IMR-90 (cell line): ENCODE measurements around the gene RNH1. TPM values are rescaled to one million over a fixed set of nuclear protein-coding genes. Genes with fewer than 3 reads are reported as not detected.

Source experiments
- ATAC-seq: fragments of 200-7000 bp; cut with Tn5 transposase; 2 replicates; pipeline ENCODE4 v1.9.1; 2020; ENCODE audit warnings: low read depth, mild to moderate bottlenecking, moderate library complexity
- BruUV-seq: library from RNA; stranded (reverse); fragments of 400-500 nt; replicated peaks from 2 replicates; lab custom pipeline; 2021; lab: Mats Ljungman, UMichigan
- CTCF ChIA-PET: fragments of 300-600 bp; formaldehyde crosslinking; extraction: SDS; loops from one replicate; lab custom pipeline; 2021; ENCODE audit warnings: antibody characterized with exemption; lab: Yijun Ruan, JAX
- POLR2A ChIA-PET: fragments of 300-600 bp; sonication (Branson Sonifier 250); formaldehyde crosslinking; loops from one replicate; lab custom pipeline; 2022; ENCODE audit warnings: antibody characterized with exemption; ENCODE audit not compliant: unreplicated experiment; lab: Charles Lee
- DNase-seq: peaks from one replicate; pipeline ENCODE4 v3.0.0; 2013
- H2AFZ ChIP-seq: replicated peaks from 2 replicates; pipeline ENCODE3; 2013; ENCODE audit warnings: low read length, mild to moderate bottlenecking; ENCODE audit not compliant: poor library complexity
- H2AK5ac ChIP-seq: 2 replicates; pipeline ENCODE4 v1.6.1; 2013; ENCODE audit warnings: low read depth, low read length, inconsistent platforms
- H2AK9ac ChIP-seq: replicated peaks from 2 replicates; pipeline ENCODE3; 2013; ENCODE audit warnings: mild to moderate bottlenecking, low read depth, low read length, moderate library complexity; ENCODE audit not compliant: poor library complexity
- H2BK120ac ChIP-seq: 2 replicates; pipeline ENCODE4 v1.6.1; 2013; ENCODE audit warnings: low read depth, low read length, inconsistent platforms
- H2BK15ac ChIP-seq: 3 replicates; pipeline ENCODE4 v1.6.1; 2013; ENCODE audit warnings: low read depth, low read length, inconsistent platforms
- H2BK20ac ChIP-seq: 2 replicates; pipeline ENCODE4 v1.6.1; 2013; ENCODE audit warnings: low read depth, mild to moderate bottlenecking, inconsistent platforms, low read length, moderate library complexity
- H2BK5ac ChIP-seq: 2 replicates; pipeline ENCODE4 v1.6.1; 2013; ENCODE audit warnings: mild to moderate bottlenecking, low read depth, low read length, inconsistent platforms; ENCODE audit not compliant: poor library complexity, severe bottlenecking
- H3K14ac ChIP-seq: replicated peaks from 2 replicates; pipeline ENCODE4 v1.6.1; 2013; ENCODE audit warnings: low read depth, low read length, inconsistent platforms
- H3K18ac ChIP-seq: 2 replicates; pipeline ENCODE4 v1.6.1; 2013; ENCODE audit warnings: low read depth, low read length, control low read depth
- H3K23ac ChIP-seq: 2 replicates; pipeline ENCODE4 v1.6.1; 2013; ENCODE audit warnings: low read depth, low read length, inconsistent platforms
- H3K27ac ChIP-seq: 2 replicates; pipeline ENCODE4 v1.5.1; 2013; ENCODE audit warnings: mild to moderate bottlenecking, control low read depth, low read length; ENCODE audit not compliant: insufficient read depth
- H3K27me3 ChIP-seq: 2 replicates; pipeline ENCODE4 v1.6.1; 2013; ENCODE audit warnings: low read length; ENCODE audit not compliant: control insufficient read depth, insufficient read depth
- H3K36me3 ChIP-seq: 2 replicates; pipeline ENCODE4 v1.6.1; 2013; ENCODE audit warnings: low read length, mixed read lengths; ENCODE audit not compliant: control insufficient read depth, insufficient read depth
- H3K4ac ChIP-seq: 2 replicates; pipeline ENCODE4 v1.6.1; 2013; ENCODE audit warnings: low read depth, low read length, inconsistent platforms
- H3K4me1 ChIP-seq: 2 replicates; pipeline ENCODE4 v1.6.1; 2013; ENCODE audit warnings: low read length, mixed read lengths; ENCODE audit not compliant: control insufficient read depth, insufficient read depth
- H3K4me2 ChIP-seq: 2 replicates; pipeline ENCODE4 v1.6.1; 2013; ENCODE audit warnings: low read depth, mild to moderate bottlenecking, control low read depth, low read length, moderate library complexity
- H3K4me3 ChIP-seq: 2 replicates; pipeline ENCODE4 v1.5.1; 2013; ENCODE audit warnings: low read depth, mild to moderate bottlenecking, control low read depth, low read length, moderate library complexity; ENCODE audit not compliant: insufficient read depth
- H3K56ac ChIP-seq: 2 replicates; pipeline ENCODE4 v1.6.1; 2013; ENCODE audit warnings: low read length, inconsistent platforms; ENCODE audit not compliant: insufficient read depth; ENCODE audit errors: extremely low read depth
- H3K79me1 ChIP-seq, 2 experiments: 2 replicates each; pipeline ENCODE4 v1.6.1; 2013; ENCODE audit warnings: low read length in 2 of 2, inconsistent platforms in 1 of 2, low read depth in 1 of 2
- H3K9ac ChIP-seq: 2 replicates; pipeline ENCODE4 v1.6.1; 2013; ENCODE audit warnings: low read depth, low read length, control low read depth
- H3K9me1 ChIP-seq: 2 replicates; pipeline ENCODE4 v1.6.1; 2013; ENCODE audit warnings: low read length, inconsistent platforms; ENCODE audit not compliant: insufficient read depth
- H3K9me3 ChIP-seq: 2 replicates; pipeline ENCODE4 v1.6.1; 2013; ENCODE audit warnings: low read length; ENCODE audit not compliant: control insufficient read depth, insufficient read depth
- H4K20me1 ChIP-seq: 2 replicates; pipeline ENCODE4 v1.6.1; 2013; ENCODE audit warnings: low read length, inconsistent platforms; ENCODE audit not compliant: insufficient read depth
- H4K5ac ChIP-seq: 2 replicates; pipeline ENCODE4 v1.6.1; 2013; ENCODE audit warnings: mild to moderate bottlenecking, low read depth, low read length, control low read depth
- H4K8ac ChIP-seq, 2 experiments: 2 replicates each; pipeline ENCODE4 v1.6.1; 2013; ENCODE audit warnings: low read depth in 2 of 2, low read length in 2 of 2, control low read depth in 1 of 2, inconsistent platforms in 1 of 2
- H4K91ac ChIP-seq: 2 replicates; pipeline ENCODE4 v1.6.1; 2013; ENCODE audit warnings: low read depth, low read length, inconsistent platforms; ENCODE audit not compliant: insufficient read depth
- BHLHE40 ChIP-seq: fragments of 150-350 bp; IDR thresholded peaks from 2 replicates; pipeline ENCODE4 v1.6.1; 2016; ENCODE audit warnings: mild to moderate bottlenecking, low read depth, low read length
- CEBPB ChIP-seq: IDR thresholded peaks from 2 replicates; pipeline ENCODE4 v1.6.1; 2012; ENCODE audit warnings: low read depth, low read length, improper control_type of control experiment
- CHD1 ChIP-seq: IDR thresholded peaks from 2 replicates; pipeline ENCODE4 v1.6.1; 2012; ENCODE audit warnings: low read depth, low read length, improper control_type of control experiment
- FOS ChIP-seq: fragments of 150-350 bp; IDR thresholded peaks from 2 replicates; pipeline ENCODE4 v1.6.1; 2016; ENCODE audit warnings: low read depth, low read length
- MAFK ChIP-seq: IDR thresholded peaks from 2 replicates; pipeline ENCODE4 v1.6.1; 2012; ENCODE audit warnings: low read depth, low read length, improper control_type of control experiment
- MAZ ChIP-seq: IDR thresholded peaks from 2 replicates; pipeline ENCODE4 v1.6.1; 2012; ENCODE audit warnings: low read depth, mild to moderate bottlenecking, low read length, improper control_type of control experiment, moderate library complexity, borderline replicate concordance
- MXI1 ChIP-seq: IDR thresholded peaks from 2 replicates; pipeline ENCODE4 v1.6.1; 2012; ENCODE audit warnings: low read depth, mild to moderate bottlenecking, low read length, moderate library complexity, borderline replicate concordance
- NFE2L2 ChIP-seq: fragments of 150-350 bp; IDR thresholded peaks from 2 replicates; pipeline ENCODE4 v1.6.1; 2016; ENCODE audit warnings: low read depth, mild to moderate bottlenecking, low read length
- POLR2A ChIP-seq: IDR thresholded peaks from 2 replicates; pipeline ENCODE4 v1.6.1; 2012; ENCODE audit warnings: mild to moderate bottlenecking, low read depth, low read length
- RAD21 ChIP-seq: IDR thresholded peaks from 2 replicates; pipeline ENCODE4 v1.6.1; 2012; ENCODE audit warnings: low read length, improper control_type of control experiment
- RCOR1 ChIP-seq: IDR thresholded peaks from 2 replicates; pipeline ENCODE4 v1.6.1; 2012; ENCODE audit warnings: mild to moderate bottlenecking, low read length, improper control_type of control experiment; ENCODE audit not compliant: insufficient replicate concordance
- RFX5 ChIP-seq: IDR thresholded peaks from 2 replicates; pipeline ENCODE4 v1.8.0; 2012; ENCODE audit warnings: low read depth, mild to moderate bottlenecking, low read length, moderate library complexity
- SMC3 ChIP-seq: fragments of 150-350 bp; IDR thresholded peaks from 2 replicates; pipeline ENCODE4 v1.6.1; 2016; ENCODE audit warnings: low read depth, mild to moderate bottlenecking, antibody characterized with exemption, low read length, moderate library complexity
- USF2 ChIP-seq: fragments of 150-350 bp; IDR thresholded peaks from 2 replicates; pipeline ENCODE4 v1.6.1; 2017; ENCODE audit warnings: mild to moderate bottlenecking, antibody characterized with exemption, low read length, low read depth
- WGBS, 2 experiments: methylation state at CpG; one replicate each; pipeline versions ENCODE4 v1.1.5 to v1.1.7; 2013; ENCODE audit warnings: missing lambda C conversion rate in 2 of 2; ENCODE audit not compliant: insufficient read length in 1 of 2; ENCODE audit errors: extremely low coverage in 2 of 2; 5-methylcytosine and 5-hydroxymethylcytosine counted together
- dilution Hi-C: fragments of 300-500 bp; cut with HindIII; formaldehyde crosslinking; loops from one replicate; pipeline ENCODE4 v1.14.3; 2018; ENCODE audit warnings: low sequenced_read_pairs; ENCODE audit not compliant: unreplicated experiment
- in situ Hi-C: fragments of 300-500 bp; cut with MboI; formaldehyde crosslinking; loops from 3 replicates; pipeline ENCODE4 v1.14.3; 2019; ENCODE audit warnings: low sequenced_read_pairs, inconsistent platforms, mixed read lengths
- intact Hi-C: fragments of 100-400 bp; cut with micrococcal nuclease; formaldehyde crosslinking; loops from 2 replicates; pipeline ENCODE4 v1.10.0; 2022
- polyA plus RNA-seq, 3 experiments: library from polyadenylated mRNA; depleted of rRNA; stranded (reverse); fragments of >200 nt; gene quantifications; 2 replicates each; pipeline ENCODE4 v1.2.3, GENCODE V29; 2012; ENCODE audit warnings: low replicate concordance in 1 of 3
- total RNA-seq: library from RNA; depleted of rRNA; stranded (reverse); fragments of >200 nt; gene quantifications from 2 replicates; pipeline ENCODE4 v1.2.3, GENCODE V29; 2012
- TF ChIP-seq, protein P1 (sequence below): fragments of 150-350 bp; IDR thresholded peaks from 2 replicates; pipeline ENCODE4 v1.6.1; 2016; ENCODE audit warnings: low read depth, mild to moderate bottlenecking, low read length, moderate library complexity, borderline replicate concordance

Gene RNH1
- total and polyA plus RNA-seq, 2 of the 4 experiments (the other 2 are of a cell fraction) = 138 to 247 TPM

GRCh38 chr11:446891-447290 lies 60.2 kb downstream of the RNH1 start:
- in situ Hi-C loops (no loop called here), intact Hi-C loops (loop anchor here (5.0 to 10.0 kb wide), 2 partner anchors 82 to 240 kb away; partner anchors contain the start of genes B4GALNT4, BET1L and RIC8A), dilution Hi-C loops (no loop called here)
- no peak overlapping the region for H4K5ac ChIP-seq
- no peak overlapping the region for H2AFZ ChIP-seq
- H3K23ac ChIP-seq = no peak overlapping the region
- no peak overlapping the region for H2AK5ac ChIP-seq
- H3K4me1 ChIP-seq = peaks cover 9% of the 10 kb centered on the region
- peaks cover 0 to 21% of the 10 kb centered on the region in 2 experiments; a peak in 3 of 4 replicates for H3K79me1 ChIP-seq
- TF ChIP-seq RFX5 (no peak), NFE2L2 (no peak), MAFK (no peak), RAD21 (no peak), RCOR1 (no peak), MXI1 (no peak), BHLHE40 (no peak), SMC3 (no peak), CEBPB (no peak), POLR2A (no peak), USF2 (no peak), FOS (no peak), CHD1 (no peak), MAZ (no peak)
- TF ChIP-seq, protein P1, sequence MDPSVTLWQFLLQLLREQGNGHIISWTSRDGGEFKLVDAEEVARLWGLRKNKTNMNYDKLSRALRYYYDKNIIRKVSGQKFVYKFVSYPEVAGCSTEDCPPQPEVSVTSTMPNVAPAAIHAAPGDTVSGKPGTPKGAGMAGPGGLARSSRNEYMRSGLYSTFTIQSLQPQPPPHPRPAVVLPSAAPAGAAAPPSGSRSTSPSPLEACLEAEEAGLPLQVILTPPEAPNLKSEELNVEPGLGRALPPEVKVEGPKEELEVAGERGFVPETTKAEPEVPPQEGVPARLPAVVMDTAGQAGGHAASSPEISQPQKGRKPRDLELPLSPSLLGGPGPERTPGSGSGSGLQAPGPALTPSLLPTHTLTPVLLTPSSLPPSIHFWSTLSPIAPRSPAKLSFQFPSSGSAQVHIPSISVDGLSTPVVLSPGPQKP = no peak
- no peak overlapping the region for H4K8ac ChIP-seq
- no peak overlapping the region for H3K56ac ChIP-seq
- H4K20me1 ChIP-seq = peaks cover 11% of the 10 kb centered on the region
- H4K91ac ChIP-seq = no peak overlapping the region
- H2BK5ac ChIP-seq = no peak overlapping the region
- no TSS peak for BruUV-seq
- ChIA-PET POLR2A (no interaction called here), CTCF (no interaction called here)
- H3K4me3 ChIP-seq = no peak overlapping the region
- H3K9me3 ChIP-seq = no peaks in the 10 kb centered on the region
- H3K27me3 ChIP-seq = peaks cover 12% of the 10 kb centered on the region; the same call in 1 of the 2 replicates
- WGBS, 2 experiments = 75% methylated on average over 2 of the region's 7 CpGs; no CpG with 5 or more reads in 1 of the 2 experiments
- no peak overlapping the region for H2BK120ac ChIP-seq
- ATAC-seq (no peak), DNase-seq (no peak)
- H3K27ac ChIP-seq = no peak overlapping the region
- H2BK20ac ChIP-seq = no peak overlapping the region
- H3K4ac ChIP-seq = no peak overlapping the region
- H3K18ac ChIP-seq = no peak overlapping the region
- H3K36me3 ChIP-seq = no peaks in the 10 kb centered on the region
- H2BK15ac ChIP-seq = no peak overlapping the region
- no peak overlapping the region for H2AK9ac ChIP-seq
- H3K14ac ChIP-seq = no peak overlapping the region
- no peak overlapping the region for H3K9ac ChIP-seq
- H3K9me1 ChIP-seq = no peaks in the 10 kb centered on the region
- H3K4me2 ChIP-seq = no peak overlapping the region
